Measurements from ENCODE around the gene OR3A2.

DNA sequence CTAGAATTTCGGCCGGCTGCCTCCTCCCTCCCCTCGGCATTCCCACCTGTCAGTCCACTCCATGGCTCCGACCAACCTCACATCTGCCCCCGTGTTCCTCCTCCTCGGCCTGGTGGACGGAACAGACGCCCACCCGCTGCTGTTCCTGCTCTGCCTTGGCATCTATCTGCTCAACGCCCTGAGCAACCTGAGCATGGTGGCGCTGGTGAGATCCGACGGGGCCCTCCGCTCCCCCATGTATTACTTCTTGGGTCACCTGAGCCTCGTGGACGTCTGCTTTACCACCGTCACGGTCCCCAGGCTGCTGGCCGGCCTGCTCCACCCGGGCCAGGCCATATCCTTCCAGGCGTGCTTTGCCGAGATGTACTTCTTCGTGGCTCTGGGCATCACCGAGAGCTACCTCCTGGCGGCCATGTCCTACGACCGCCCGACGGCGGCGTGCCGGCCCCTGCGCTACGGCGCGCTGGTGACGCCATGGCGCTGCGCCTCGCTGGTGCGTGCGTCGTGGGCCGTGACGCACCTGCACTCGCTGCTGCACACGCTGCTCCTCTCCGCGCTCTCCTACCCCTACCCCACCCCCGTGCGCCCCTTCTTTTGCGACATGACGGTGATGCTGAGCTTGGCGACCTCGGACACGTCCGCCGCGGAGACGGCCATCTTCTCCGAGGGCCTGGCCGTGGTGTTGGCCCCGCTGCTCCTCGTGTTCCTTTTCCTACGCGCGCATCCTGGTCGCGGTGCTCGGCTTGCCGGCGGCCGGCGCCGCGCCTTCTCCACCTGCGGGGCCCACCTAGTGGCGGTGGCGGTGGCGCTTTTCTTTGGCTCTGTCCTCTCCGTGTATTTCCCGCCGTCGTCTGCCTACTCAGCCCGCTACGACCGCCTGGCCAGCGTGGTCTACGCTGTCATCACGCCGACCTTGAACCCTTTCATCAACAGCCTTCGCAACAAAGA is at the start of gene OR3A2:
- TF ChIP-seq, protein P1, sequence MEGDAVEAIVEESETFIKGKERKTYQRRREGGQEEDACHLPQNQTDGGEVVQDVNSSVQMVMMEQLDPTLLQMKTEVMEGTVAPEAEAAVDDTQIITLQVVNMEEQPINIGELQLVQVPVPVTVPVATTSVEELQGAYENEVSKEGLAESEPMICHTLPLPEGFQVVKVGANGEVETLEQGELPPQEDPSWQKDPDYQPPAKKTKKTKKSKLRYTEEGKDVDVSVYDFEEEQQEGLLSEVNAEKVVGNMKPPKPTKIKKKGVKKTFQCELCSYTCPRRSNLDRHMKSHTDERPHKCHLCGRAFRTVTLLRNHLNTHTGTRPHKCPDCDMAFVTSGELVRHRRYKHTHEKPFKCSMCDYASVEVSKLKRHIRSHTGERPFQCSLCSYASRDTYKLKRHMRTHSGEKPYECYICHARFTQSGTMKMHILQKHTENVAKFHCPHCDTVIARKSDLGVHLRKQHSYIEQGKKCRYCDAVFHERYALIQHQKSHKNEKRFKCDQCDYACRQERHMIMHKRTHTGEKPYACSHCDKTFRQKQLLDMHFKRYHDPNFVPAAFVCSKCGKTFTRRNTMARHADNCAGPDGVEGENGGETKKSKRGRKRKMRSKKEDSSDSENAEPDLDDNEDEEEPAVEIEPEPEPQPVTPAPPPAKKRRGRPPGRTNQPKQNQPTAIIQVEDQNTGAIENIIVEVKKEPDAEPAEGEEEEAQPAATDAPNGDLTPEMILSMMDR (conservative IDR thresholded peaks at IDR 0.05 in 1 of 2, IDR thresholded peaks at IDR 0.05 in 1 of 2; ENCODE audit: low read depth in 1 of 2, low read length in 2 of 2), result no peak
- TF ChIP-seq EZH2 (IDR thresholded peaks at IDR 0.05; ENCODE audit: low read length, missing control alignments), result no peak

Measured in fibroblast of lung (primary cell).